Endodermal cell (in vitro differentiated cells): ENCODE measurements around the gene LASP1NB.
A peak's percentile ranks its signal among the peaks of the same experiment; 100 is the strongest.
"Not testable (repeated sequence)": the region's sequence is repeated elsewhere in the genome, so short reads cannot be mapped to it uniquely, and the experiment has no call there.

Experiments used
- DNase-seq: peaks from one replicate; pipeline ENCODE4 v3.0.0-alpha.2; 2017
- H3K27ac ChIP-seq: 2 replicates; pipeline ENCODE4 v1.5.1; 2013; ENCODE audit warnings: mild to moderate bottlenecking, low read depth, low read length, moderate library complexity
- H3K27me3 ChIP-seq: 2 replicates; pipeline ENCODE4 v1.6.1; 2013; ENCODE audit warnings: mild to moderate bottlenecking, low read length, moderate library complexity; ENCODE audit not compliant: insufficient read depth, control insufficient read depth, poor library complexity, severe bottlenecking
- H3K36me3 ChIP-seq: 2 replicates; pipeline ENCODE4 v1.7.0; 2013; ENCODE audit warnings: mild to moderate bottlenecking, low read length, moderate library complexity; ENCODE audit not compliant: control insufficient read depth, insufficient read depth
- H3K4me1 ChIP-seq: one replicate; pipeline ENCODE4 v1.7.0; 2013; ENCODE audit warnings: low read length; ENCODE audit not compliant: control insufficient read depth, insufficient read depth
- H3K4me3 ChIP-seq: 2 replicates; pipeline ENCODE4 v1.5.1; 2013; ENCODE audit warnings: mild to moderate bottlenecking, low read length, moderate library complexity
- H3K9ac ChIP-seq: 2 replicates; pipeline ENCODE4 v1.6.1; 2013; ENCODE audit warnings: mild to moderate bottlenecking, low read length, moderate library complexity; ENCODE audit not compliant: poor library complexity, severe bottlenecking; ENCODE audit errors: extremely low read depth
- H3K9me3 ChIP-seq: 2 replicates; pipeline ENCODE4 v1.6.1; 2013; ENCODE audit warnings: mild to moderate bottlenecking, low read length, moderate library complexity; ENCODE audit not compliant: control insufficient read depth
- H3K27ac Mint-ChIP-seq: 2 replicates; pipeline ENCODE4 v1.8.0; 2020; ENCODE audit warnings: mixed read lengths
- H3K27me3 Mint-ChIP-seq: 2 replicates; pipeline ENCODE4 v1.8.0; 2021; ENCODE audit warnings: mild to moderate bottlenecking, mixed read lengths; ENCODE audit not compliant: insufficient read depth
- H3K36me3 Mint-ChIP-seq: 2 replicates; pipeline ENCODE4 v1.8.0; 2020; ENCODE audit warnings: low read depth, mixed read lengths
- H3K4me1 Mint-ChIP-seq: 2 replicates; pipeline ENCODE4 v1.8.0; 2020; ENCODE audit warnings: mixed read lengths
- H3K4me3 Mint-ChIP-seq: 2 replicates; pipeline ENCODE4 v1.8.0; 2020; ENCODE audit warnings: mild to moderate bottlenecking, moderate library complexity, mixed read lengths
- H3K9me3 Mint-ChIP-seq: 2 replicates; pipeline ENCODE4 v1.8.0; 2020; ENCODE audit warnings: mild to moderate bottlenecking, mixed read lengths
- CTCF ChIP-seq: fragments of 200-600 bp; sonication (generic); conservative IDR thresholded peaks from 2 replicates; pipeline ENCODE4 v1.5.0; 2021; ENCODE audit warnings: antibody characterized with exemption, mild to moderate bottlenecking
- WGBS, 2 experiments: methylation state at CpG; one replicate each; pipeline versions ENCODE4 v1.1.5 to v1.1.7; 2013; ENCODE audit warnings: missing lambda C conversion rate in 2 of 2, mixed read lengths in 1 of 2; ENCODE audit not compliant: insufficient coverage in 1 of 2, insufficient read length in 1 of 2; 5-methylcytosine and 5-hydroxymethylcytosine counted together

Gene LASP1NB

GRCh38 chr17:38921756-38922411 lies 3.5 kb upstream of the LASP1NB start:
- Histone ChIP-seq H3K4me3 (no peak overlapping the region), H3K27me3 (no peaks in the 10 kb centered on the region), H3K9ac (no peak overlapping the region), H3K27ac (peak overlapping the region; percentile 4), H3K36me3 (peaks cover 41% of the 10 kb centered on the region), H3K4me1 (peaks cover 4% of the 10 kb centered on the region), H3K9me3 (no peaks in the 10 kb centered on the region)
- peak; percentile 61 for DNase-seq
- H3K27me3 Mint-ChIP-seq = no peaks in the 10 kb centered on the region
- H3K4me3 Mint-ChIP-seq = no peak overlapping the region
- H3K9me3 Mint-ChIP-seq = no peaks in the 10 kb centered on the region
- WGBS, 2 experiments = 91 to 92% methylated on average over 11 to 13 of the region's 13 CpGs
- H3K4me1 Mint-ChIP-seq = peaks cover 18% of the 10 kb centered on the region
- peaks cover 37% of the 10 kb centered on the region for H3K36me3 Mint-ChIP-seq
- no peak for TF ChIP-seq CTCF
- H3K27ac Mint-ChIP-seq = peak overlapping the region; percentile 90

- H3K27me3 Mint-ChIP-seq = no peaks in the 10 kb centered on the region
- H3K9me3 ChIP-seq = no peaks in the 10 kb centered on the region
- no peak overlapping the region for H3K4me3 Mint-ChIP-seq
- WGBS, 2 experiments = 71 to 74% methylated on average over 5 to 6 of the region's 6 CpGs
- DNase-seq = peak; percentile 89
- H3K4me1 ChIP-seq = peaks cover 4% of the 10 kb centered on the region
- H3K9ac ChIP-seq = no peak overlapping the region
- peak overlapping the region; percentile 15 for H3K27ac ChIP-seq
- peak; percentile 31 for TF ChIP-seq CTCF
- no peaks in the 10 kb centered on the region for H3K9me3 Mint-ChIP-seq
- H3K4me1 Mint-ChIP-seq = peaks cover 15% of the 10 kb centered on the region
- H3K27ac Mint-ChIP-seq = peak overlapping the region; percentile 90
- H3K36me3 Mint-ChIP-seq = peaks cover 28% of the 10 kb centered on the region
- no peak overlapping the region for H3K4me3 ChIP-seq
- H3K27me3 ChIP-seq = no peaks in the 10 kb centered on the region
- peaks cover 32% of the 10 kb centered on the region for H3K36me3 ChIP-seq
Observed at GRCh38 chr17:38922538-38923297, 2.7 kb upstream of the LASP1NB start.

GRCh38 chr17:38926293-38927070 lies 1.1 kb downstream of the LASP1NB start:
- no peaks in the 10 kb centered on the region for H3K9me3 ChIP-seq
- no peak overlapping the region for H3K27ac ChIP-seq
- H3K4me3 ChIP-seq = no peak overlapping the region
- H3K27me3 ChIP-seq = no peaks in the 10 kb centered on the region
- no peaks in the 10 kb centered on the region for H3K36me3 ChIP-seq
- Mint-ChIP-seq H3K4me3 (no peak overlapping the region), H3K27me3 (no peaks in the 10 kb centered on the region), H3K9me3 (peaks cover 9% of the 10 kb centered on the region), H3K27ac (no peak overlapping the region), H3K36me3 (peaks cover 2% of the 10 kb centered on the region), H3K4me1 (peaks cover 15% of the 10 kb centered on the region)
- 90 to 100% methylated on average over 1 to 2 of the region's 2 CpGs for WGBS, 2 experiments
- H3K4me1 ChIP-seq = peaks cover 4% of the 10 kb centered on the region
- H3K9ac ChIP-seq = no peak overlapping the region
- TF ChIP-seq CTCF = no peak
- peak; percentile 38 for DNase-seq

- H3K4me3 Mint-ChIP-seq, H3K4me3 ChIP-seq, H3K27me3 Mint-ChIP-seq, H3K36me3 ChIP-seq, H3K36me3 Mint-ChIP-seq, H3K9me3 ChIP-seq, H3K4me1 ChIP-seq, H3K27me3 ChIP-seq, H3K9ac ChIP-seq, H3K27ac ChIP-seq, DNase-seq, H3K27ac Mint-ChIP-seq, H3K4me1 Mint-ChIP-seq: not testable (repeated sequence)
- WGBS, 2 experiments = 95% methylated on average over 22 of the region's 36 CpGs; no CpG with 5 or more reads in 1 of the 2 experiments
- peaks cover 11% of the 10 kb centered on the region for H3K9me3 Mint-ChIP-seq
Observed at GRCh38 chr17:38930782-38931181, 5.4 kb downstream of the LASP1NB start.
